HCT116 (cell line): Measurements from ENCODE around the gene HMCN2. TPM values are rescaled to one million over a fixed set of nuclear protein-coding genes. Genes with fewer than 3 reads are reported as not detected.

Experiments used
- ATAC-seq: fragments of 200-7000 bp; cut with Tn5 transposase; 2 replicates; pipeline ENCODE4 v1.9.1; 2020; ENCODE audit warnings: mild to moderate bottlenecking, moderate library complexity
- BruUV-seq: library from RNA; stranded (reverse); fragments of 400-500 nt; replicated peaks from 2 replicates; lab custom pipeline; 2021; lab: Mats Ljungman, UMichigan
- CTCF ChIA-PET: fragments of 300-600 bp; sonication (Branson Sonifier 250); formaldehyde crosslinking; loops from one replicate; lab custom pipeline; 2021; ENCODE audit warnings: antibody characterized with exemption; lab: Charles Lee
- POLR2A ChIA-PET: fragments of 300-600, 350-600 bp; sonication (Branson Sonifier 250); formaldehyde crosslinking; loops from one replicate; lab custom pipeline; 2021; ENCODE audit warnings: antibody characterized with exemption; lab: Charles Lee
- RAD21 ChIA-PET, 2 experiments: fragments of 300-600 bp; sonication (Branson Sonifier 250); formaldehyde crosslinking; loops; one replicate each; lab custom pipeline; 2023; ENCODE audit warnings: low total read pairs in 2 of 2; ENCODE audit not compliant: uncharacterized antibody in 2 of 2, unreplicated experiment in 2 of 2, low non-redundant PET in 1 of 2; lab: Charles Lee
- DNase-seq: peaks from one replicate; pipeline ENCODE4 v3.0.0-alpha.2; 2010; ENCODE audit warnings: low read depth, low spot score
- H2AFZ ChIP-seq: fragments of 200-600 bp; shearing (Covaris generic), sonication (generic); 2 replicates; pipeline ENCODE4 v1.6.1; 2017; ENCODE audit warnings: low read depth, mixed run types, mixed read lengths, antibody characterized with exemption, low read length; ENCODE audit not compliant: poor library complexity, severe bottlenecking
- H3K27ac ChIP-seq: 2 replicates; pipeline ENCODE4 v1.5.1; 2012; ENCODE audit warnings: low read depth, low read length
- H3K27me3 ChIP-seq: fragments of 200-600 bp; sonication (generic); 2 replicates; pipeline ENCODE4 v1.6.1; 2016; ENCODE audit warnings: mixed run types, low read length, mixed read lengths; ENCODE audit not compliant: insufficient read depth
- H3K36me3 ChIP-seq, 2 experiments: fragments of 200-500 bp in 1 of 2; fragments of 200-600 bp in 1 of 2; sonication (Bioruptor generic) in 1 of 2; sonication (generic) in 1 of 2; 2 replicates each; pipeline versions ENCODE4 v1.5.1 to v1.6.1; 2014 to 2016; ENCODE audit warnings: low read length in 2 of 2, inconsistent platforms in 1 of 2, mixed read lengths in 1 of 2, mixed run types in 1 of 2; ENCODE audit not compliant: insufficient read depth in 2 of 2, control insufficient read depth in 1 of 2
- H3K4me1 ChIP-seq, 2 experiments: fragments of 200-600 bp in 1 of 2; sonication (generic) in 1 of 2; 2 replicates each; pipeline versions ENCODE4 v1.5.1 to v1.6.1; 2012 to 2017; ENCODE audit warnings: low read length in 2 of 2, inconsistent platforms in 1 of 2, mild to moderate bottlenecking in 1 of 2, mixed read lengths in 1 of 2, mixed run types in 1 of 2, moderate library complexity in 1 of 2; ENCODE audit not compliant: insufficient read depth in 2 of 2, control insufficient read depth in 1 of 2
- H3K4me2 ChIP-seq: fragments of 200-600 bp; sonication (generic); 2 replicates; pipeline ENCODE4 v1.6.1; 2017; ENCODE audit warnings: mixed run types, low read length, mixed read lengths
- H3K4me3 ChIP-seq, 2 experiments: fragments of 200-600 bp in 1 of 2; sonication (generic) in 1 of 2; replicated peaks in 1 of 2; 2 replicates each; pipeline ENCODE4 v1.5.1; 2011 to 2016; ENCODE audit warnings: low read length in 2 of 2, control low read depth in 1 of 2, low read depth in 1 of 2, mild to moderate bottlenecking in 1 of 2, mixed read lengths in 1 of 2, mixed run types in 1 of 2
- H3K79me2 ChIP-seq: fragments of 200-600 bp; sonication (generic); 2 replicates; pipeline ENCODE4 v1.6.1; 2017; ENCODE audit warnings: mild to moderate bottlenecking, mixed run types, low read length, moderate library complexity, mixed read lengths; ENCODE audit not compliant: insufficient read depth
- H3K9ac ChIP-seq: fragments of 200-600 bp; sonication (generic); 2 replicates; pipeline ENCODE4 v1.6.1; 2016; ENCODE audit warnings: low read length, mixed read lengths
- H3K9me2 ChIP-seq: fragments of 200-600 bp; sonication (generic), shearing (Covaris generic); 2 replicates; pipeline ENCODE4 v1.6.1; 2017; ENCODE audit warnings: mixed run types, mild to moderate bottlenecking, moderate library complexity; ENCODE audit not compliant: insufficient read depth
- H3K9me3 ChIP-seq, 2 experiments: fragments of 200-500 bp in 1 of 2; fragments of 200-600 bp in 1 of 2; sonication (Bioruptor generic) in 1 of 2; sonication (generic) in 1 of 2; 2 replicates each; pipeline ENCODE4 v1.6.1; 2014 to 2017; ENCODE audit warnings: low read length in 2 of 2, mixed read lengths in 2 of 2, inconsistent platforms in 1 of 2, low read depth in 1 of 2, mild to moderate bottlenecking in 1 of 2, mixed run types in 1 of 2, moderate library complexity in 1 of 2; ENCODE audit not compliant: control insufficient read depth in 1 of 2, insufficient read depth in 1 of 2
- H4K20me1 ChIP-seq: fragments of 200-600 bp; sonication (generic), shearing (Covaris generic); 2 replicates; pipeline ENCODE4 v1.6.1; 2017; ENCODE audit warnings: mixed run types, mild to moderate bottlenecking, moderate library complexity; ENCODE audit not compliant: insufficient read depth
- CBX3 ChIP-seq: IDR thresholded peaks from 2 replicates; pipeline ENCODE4 v1.6.1; 2012; ENCODE audit warnings: low read depth
- CEBPB ChIP-seq: IDR thresholded peaks from 2 replicates; pipeline ENCODE4 v1.6.1; 2012; ENCODE audit warnings: low read depth
- REST ChIP-seq: IDR thresholded peaks from 2 replicates; pipeline ENCODE4 v1.6.1; 2012; ENCODE audit warnings: low read depth
- SP1 ChIP-seq: IDR thresholded peaks from 2 replicates; pipeline ENCODE4 v1.6.1; 2012; ENCODE audit warnings: low read depth
- YY1 ChIP-seq: IDR thresholded peaks from 2 replicates; pipeline ENCODE4 v1.6.1; 2011; ENCODE audit warnings: low read length, low read depth, moderate library complexity, mild to moderate bottlenecking; ENCODE audit not compliant: insufficient replicate concordance; ENCODE audit errors: extremely low read depth
- ZNF274 ChIP-seq: fragments of 200-500 bp; sonication (Bioruptor generic); IDR thresholded peaks from 2 replicates; pipeline ENCODE4 v1.6.1; 2014; ENCODE audit warnings: mild to moderate bottlenecking, low read depth, low read length, inconsistent platforms
- intact Hi-C: fragments of 100-400 bp; cut with micrococcal nuclease; formaldehyde crosslinking; loops from 2 replicates; pipeline ENCODE4 v1.10.0; 2022
- total RNA-seq: library from RNA; stranded (reverse); gene quantifications from one replicate; pipeline ENCODE4 v1.2.1, GENCODE V29; 2021; ENCODE audit not compliant: unreplicated experiment

The HMCN2 gene
- total RNA-seq, 1 experiment from 2014 or later = 0.22 TPM

- Histone ChIP-seq H4K20me1 (no peaks in the 10 kb centered on the region), H3K9me2 (no peaks in the 10 kb centered on the region), H3K27me3 (no peaks in the 10 kb centered on the region), H3K4me2 (no peak overlapping the region), H3K36me3 (peaks cover 9 to 38% of the 10 kb centered on the region in 2 experiments; a peak in 3 of 4 replicates), H3K9me3 (peaks cover 0 to 10% of the 10 kb centered on the region in 2 experiments; a peak in 2 of 4 replicates), H2AFZ (no peak overlapping the region), H3K27ac (no peak overlapping the region), H3K9ac (no peak overlapping the region), H3K4me3 (no peak overlapping the region), H3K79me2 (no peaks in the 10 kb centered on the region), H3K4me1 (no peaks in the 10 kb centered on the region)
- ChIA-PET RAD21 (no interaction called here), POLR2A (no interaction called here), CTCF (interaction anchor here (1.3 kb wide), 1 partner anchor 8 kb away, joined by 5 read pairs; no protein-coding TSS in a partner anchor)
- ATAC-seq = no peak
- TF ChIP-seq ZNF274 (no peak), YY1 (peak; percentile 35), SP1 (no peak), CBX3 (0 out of 2 replicates have a peak, but pooled peaks have one; percentile 38)
- no peak for DNase-seq
- intact Hi-C loops = no loop called here
- no TSS peak for BruUV-seq
These were observed 37.7 kb upstream of the HMCN2 start for GRCh38 chr9:130227833-130228232.

DNA sequence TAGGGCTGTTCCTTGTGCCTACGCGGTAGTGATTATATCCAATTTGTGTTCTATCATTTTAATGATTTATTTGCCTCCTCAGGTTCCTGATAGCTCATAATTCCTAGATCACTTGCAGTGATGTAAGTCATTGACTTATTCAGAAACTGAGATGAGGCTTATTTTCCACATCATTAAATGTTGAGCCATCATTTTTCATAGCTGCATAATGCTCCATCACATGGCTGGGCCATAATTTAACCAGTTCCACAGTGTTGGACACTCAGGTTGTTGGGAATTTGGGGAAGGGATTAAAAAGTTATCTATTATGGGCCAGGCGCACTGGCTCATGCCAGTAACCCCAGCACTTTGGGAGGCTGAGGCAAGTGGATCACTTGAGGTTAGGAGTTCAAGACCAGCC, 35.8 kb upstream of the HMCN2 start:
- DNase-seq (no peak), ATAC-seq (no peak)
- Histone ChIP-seq H3K27me3 (no peaks in the 10 kb centered on the region), H3K79me2 (no peaks in the 10 kb centered on the region), H3K36me3 (peaks cover 13 to 42% of the 10 kb centered on the region in 2 experiments; a peak in 3 of 4 replicates), H3K4me3 (no peak overlapping the region), H3K27ac (no peak overlapping the region), H3K9ac (no peak overlapping the region), H3K4me2 (no peak overlapping the region), H3K9me2 (no peaks in the 10 kb centered on the region), H3K4me1 (no peaks in the 10 kb centered on the region), H2AFZ (no peak overlapping the region), H4K20me1 (no peaks in the 10 kb centered on the region), H3K9me3 (peaks cover 0 to 10% of the 10 kb centered on the region in 2 experiments; a peak in 2 of 4 replicates)
- intact Hi-C loops = no loop called here
- CTCF ChIA-PET = no interaction called here
- TF ChIP-seq REST = no peak
- TF ChIP-seq CEBPB = no peak
- no TSS peak for BruUV-seq
- RAD21 ChIA-PET = no interaction called here
- POLR2A ChIA-PET = no interaction called here
